Spleen (tissue), 11 donors: Measurements from ENCODE around the gene IL6R. TPM values are rescaled to one million over a fixed set of nuclear protein-coding genes. Genes with fewer than 3 reads are reported as not detected.

ENCODE experiments used
- DNase-seq: peaks from one replicate; pipeline ENCODE4 v3.0.0-alpha.2; 2020
- H3K27ac ChIP-seq, 8 donors: fragments of 200-600 bp; sonication (generic) in 7 of 8; 1 replicate in 4 of 8; 2 replicates in 4 of 8; pipeline versions ENCODE4 v1.5.0 to v1.8.0; 2016 to 2021; ENCODE audit warnings: inconsistent platforms in 4 of 8, mild to moderate bottlenecking in 4 of 8, moderate library complexity in 1 of 8
- H3K27me3 ChIP-seq, 7 donors: fragments of 200-600 bp; sonication (generic) in 6 of 7; replicated peaks in 1 of 7; 1 replicate in 4 of 7; 2 replicates in 3 of 7; pipeline versions ENCODE4 v1.5.0 to v1.8.0; 2016 to 2021; ENCODE audit warnings: inconsistent platforms in 3 of 7, mild to moderate bottlenecking in 1 of 7
- H3K36me3 ChIP-seq, 6 donors: fragments of 200-600 bp; sonication (generic) in 5 of 6; 1 replicate in 4 of 6; 2 replicates in 2 of 6; pipeline versions ENCODE4 v1.5.0 to v1.8.0; 2016 to 2021; ENCODE audit warnings: inconsistent platforms in 2 of 6
- H3K4me1 ChIP-seq, 6 donors: fragments of 200-600 bp; sonication (generic) in 5 of 6; 1 replicate in 3 of 6; 2 replicates in 3 of 6; pipeline versions ENCODE4 v1.5.0 to v1.8.0; 2016 to 2021; ENCODE audit warnings: inconsistent platforms in 3 of 6
- H3K4me3 ChIP-seq, 8 donors: fragments of 200-600 bp; sonication (generic) in 7 of 8; 1 replicate in 4 of 8; 2 replicates in 4 of 8; pipeline versions ENCODE4 v1.5.0 to v1.8.0; 2016 to 2021; ENCODE audit warnings: inconsistent platforms in 4 of 8, mild to moderate bottlenecking in 4 of 8, moderate library complexity in 2 of 8
- H3K9me3 ChIP-seq, 8 donors: fragments of 200-600 bp; sonication (generic) in 7 of 8; 1 replicate in 4 of 8; 2 replicates in 4 of 8; pipeline versions ENCODE4 v1.5.0 to v1.8.0; 2016 to 2021; ENCODE audit warnings: inconsistent platforms in 4 of 8
- CTCF ChIP-seq, 11 experiments: fragments of 200-600 bp in 7 of 11; fragments of 450-650 bp in 4 of 11; sonication (generic) in 4 of 11; IDR thresholded peaks in 8 of 11; conservative IDR thresholded peaks in 3 of 11; 1 replicate in 7 of 11; 2 replicates in 4 of 11; pipeline versions ENCODE4 v1.4.0 to v1.8.0; 2016 to 2021; ENCODE audit warnings: antibody characterized with exemption in 11 of 11, inconsistent platforms in 4 of 11, mild to moderate bottlenecking in 1 of 11
- POLR2A ChIP-seq, 3 donors: fragments of 450-650 bp; IDR thresholded peaks; one replicate each; pipeline ENCODE4 v1.5.1; 2017; ENCODE audit warnings: antibody characterized with exemption in 3 of 3, mild to moderate bottlenecking in 1 of 3
- POLR2AphosphoS5 ChIP-seq, 3 donors: sonication (generic); formaldehyde crosslinking; IDR thresholded peaks; one replicate each; pipeline ENCODE4 v1.5.1; 2017; ENCODE audit warnings: antibody characterized with exemption in 3 of 3
- WGBS, 5 donors: extraction: QIAGEN DNeasy Blood & Tissue Kit in 3 of 5; methylation state at CpG; one replicate each; pipeline versions ENCODE4 v1.1.5 to v1.1.7; 2013 to 2018; 5-methylcytosine and 5-hydroxymethylcytosine counted together
- intact Hi-C: fragments of 100-400 bp; cut with DNase I; formaldehyde crosslinking; loops from one replicate; pipeline ENCODE4 v1.15.0; 2023; ENCODE audit warnings: low total_unique reads
- polyA plus RNA-seq, 3 donors: library from polyadenylated mRNA; stranded (reverse); fragments of 200-250 nt; gene quantifications; one replicate each; pipeline ENCODE4 v1.2.1, GENCODE V29; 2013
- total RNA-seq, 7 donors: library from RNA; depleted of rRNA in 3 of 7; stranded (reverse); fragments of >200 nt in 3 of 7; fragmentation: NEBNext Ultra II Directional in 4 of 7; extraction: Animal tissue kit (Norgen Biotek cat#: 25700) in 4 of 7; gene quantifications; one replicate each; pipeline versions ENCODE4 v1.1.0 to v1.2.1, GENCODE V29; 2016 to 2021
- donor health status: healthy with polysubstance abuse.
- donor health status: DM: no; HTN: no; CAD: no; lungs with moderate emphysema.
- donor health status: DM: no; HTN: no; CAD: no.
- donor health status: Bipolar disorder and iron deficiency.
- donor health status: healthy.
- donor health status: DM: no; HTN: no; CAD: no.
- donor health status: DM: yes; HTN: yes; CAD: no.

IL6R gene
- total and polyA plus RNA-seq, 10 donors, result 2.8 to 74.5 (median 47.8) TPM

GRCh38 chr1:154384650-154385489 is 20.3 kb upstream of the IL6R start:
- no peaks in the 10 kb centered on the region for H3K27me3 ChIP-seq
- no peaks in the 10 kb centered on the region for H3K36me3 ChIP-seq
- WGBS, 5 donors, result 84 to 90% (median 86%) methylated on average over 8 of the region's 8 CpGs
- H3K9me3 ChIP-seq, result no peaks in the 10 kb centered on the region
- intact Hi-C loops, result no loop called here
- H3K4me3 ChIP-seq, result peak overlapping the region in 1 of 8 donors; percentile 47
- peak overlapping the region; percentile 36 to 86 (median 72) for H3K27ac ChIP-seq
- DNase-seq, result no peak
- TF ChIP-seq POLR2A (IDR thresholded peaks at IDR 0.05), result no peak
- no peak for TF ChIP-seq CTCF (IDR thresholded peaks at IDR 0.05 in 8 of 11, conservative IDR thresholded peaks at IDR 0.05 in 3 of 11)
- no peak for TF ChIP-seq POLR2AphosphoS5 (IDR thresholded peaks at IDR 0.05)
- H3K4me1 ChIP-seq, result peaks cover 0 to 26% (median 15%) of the 10 kb centered on the region in 6 donors

- 68 to 82% (median 78%) methylated on average over 11 of the region's 11 CpGs for WGBS, 5 donors
- no peaks in the 10 kb centered on the region for H3K9me3 ChIP-seq
Measured at GRCh38 chr1:154386643-154387352, 18.3 kb upstream of the IL6R start.

GRCh38 chr1:154391086-154391770 is 13.9 kb upstream of the IL6R start:
- Histone ChIP-seq H3K4me1 (peaks cover 0 to 8% (median 2%) of the 10 kb centered on the region in 6 donors), H3K27me3 (no peaks in the 10 kb centered on the region), H3K27ac (no peak overlapping the region), H3K4me3 (no peak overlapping the region), H3K9me3 (peaks cover 0 to 6% (median 0%) of the 10 kb centered on the region in 8 donors), H3K36me3 (no peaks in the 10 kb centered on the region)
- no peak for TF ChIP-seq POLR2AphosphoS5 (IDR thresholded peaks at IDR 0.05)
- TF ChIP-seq POLR2A (IDR thresholded peaks at IDR 0.05), result no peak
- no peak for TF ChIP-seq CTCF (IDR thresholded peaks at IDR 0.05 in 8 of 11, conservative IDR thresholded peaks at IDR 0.05 in 3 of 11)
- intact Hi-C loops, result no loop called here
- 88 to 91% (median 89%) methylated on average over 9 of the region's 9 CpGs for WGBS, 5 donors
- DNase-seq, result no peak

More at GRCh38 chr1:154386643-154387352, 18.3 kb upstream of the IL6R start:
- H3K27me3 ChIP-seq, result no peaks in the 10 kb centered on the region
- TF ChIP-seq CTCF (IDR thresholded peaks at IDR 0.05 in 8 of 11, conservative IDR thresholded peaks at IDR 0.05 in 3 of 11), result no peak
- peak in 1 of 3 donors; percentile 44 for TF ChIP-seq POLR2AphosphoS5 (IDR thresholded peaks at IDR 0.05)
- peaks cover 0 to 26% (median 15%) of the 10 kb centered on the region in 6 donors for H3K4me1 ChIP-seq
- H3K27ac ChIP-seq, result peak overlapping the region; percentile 16 to 86 (median 72)
- H3K4me3 ChIP-seq, result peak overlapping the region in 2 of 8 donors; percentile 10 to 28
- peak; percentile 75 for DNase-seq
- intact Hi-C loops, result no loop called here
- H3K36me3 ChIP-seq, result no peaks in the 10 kb centered on the region
